GM18951 (cell line): ENCODE results near the gene SOX12.
"Not testable (repeated sequence)": the region's sequence is repeated elsewhere in the genome, so short reads cannot be mapped to it uniquely, and the experiment has no call there.

Experiments
- POLR2A ChIP-seq: IDR thresholded peaks from 4 replicates; pipeline ENCODE4 v1.6.1; 2011; ENCODE audit warnings: mild to moderate bottlenecking; ENCODE audit not compliant: insufficient read length, insufficient read depth; ENCODE audit errors: extremely low read depth
- in situ Hi-C: fragments of 300-500 bp; cut with MboI; formaldehyde crosslinking; loops from one replicate; pipeline ENCODE4 v1.12.0; 2022; ENCODE audit warnings: low sequenced_read_pairs, mixed read lengths, inconsistent platforms; ENCODE audit not compliant: unreplicated experiment

Gene SOX12

DNA sequence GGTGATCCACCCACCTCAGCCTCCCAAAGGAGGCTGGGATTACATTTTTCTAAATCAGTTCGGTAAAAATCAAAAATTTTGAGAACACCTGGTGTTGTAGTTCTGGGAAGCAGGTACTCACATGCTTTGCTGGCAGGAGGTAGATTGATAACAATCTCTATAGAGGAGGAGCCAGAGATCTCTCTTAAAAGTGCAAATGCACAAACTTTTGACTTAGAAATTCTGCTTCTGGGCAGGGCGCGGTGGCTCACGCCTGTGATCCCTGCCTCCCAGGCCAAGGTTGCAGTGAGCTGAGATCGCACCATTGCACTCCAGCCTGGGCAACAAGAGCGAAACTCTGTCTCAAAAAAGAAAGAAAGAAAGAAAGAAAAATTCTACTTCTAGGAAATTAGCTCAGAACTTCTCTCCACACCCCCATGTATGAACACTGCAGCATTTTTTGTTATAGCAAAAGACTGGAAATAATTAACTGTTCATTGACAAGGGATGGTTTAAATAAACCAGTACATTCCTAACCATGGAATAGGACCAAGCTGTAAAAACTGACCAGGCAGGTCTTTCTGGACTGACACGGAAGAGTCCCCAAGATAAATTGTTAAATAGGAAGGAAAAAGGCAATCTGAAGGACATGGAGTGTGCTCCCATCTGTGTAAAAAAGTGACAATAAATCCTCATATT lies 40.8 kb downstream of the SOX12 start:
- in situ Hi-C loops, result no loop called here
- TF ChIP-seq POLR2A, result no peak

DNA sequence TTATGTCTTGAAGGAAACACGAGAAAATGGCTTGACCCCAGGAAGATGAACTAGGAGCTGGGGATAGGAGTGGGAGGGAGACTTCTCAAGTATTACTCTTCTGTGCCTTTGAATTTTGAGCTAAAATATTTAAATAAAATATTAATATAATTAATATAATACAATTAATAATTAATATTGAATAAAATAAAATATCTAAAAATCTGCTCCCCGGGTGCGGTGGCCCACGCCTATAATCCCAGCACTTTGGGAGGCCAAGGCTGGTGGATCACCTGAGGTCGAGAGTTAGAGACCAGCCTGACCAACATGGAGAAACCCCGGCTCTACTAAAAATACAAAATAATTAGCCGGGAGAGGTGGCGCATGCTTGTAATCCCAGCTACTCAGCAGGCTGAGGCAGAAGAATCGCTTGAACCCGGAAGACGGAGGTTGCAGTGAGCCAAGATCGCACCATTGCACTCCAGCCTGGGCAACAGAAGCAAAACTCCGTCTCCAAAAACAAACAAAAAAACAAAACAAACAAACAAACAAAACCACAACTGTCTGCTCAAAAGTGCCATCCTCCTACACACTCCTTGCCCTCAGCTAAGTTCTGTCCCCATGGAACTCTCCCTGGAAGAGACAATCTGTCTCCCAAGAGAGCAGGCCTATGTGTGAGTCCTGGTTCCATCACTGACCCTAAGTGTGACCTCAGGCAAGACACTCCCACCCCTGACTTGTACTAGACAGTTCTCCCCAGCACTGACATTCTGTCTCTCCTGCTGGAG lies 41.5 kb downstream of the SOX12 start:
- in situ Hi-C loops, result no loop called here
- no peak for TF ChIP-seq POLR2A

DNA sequence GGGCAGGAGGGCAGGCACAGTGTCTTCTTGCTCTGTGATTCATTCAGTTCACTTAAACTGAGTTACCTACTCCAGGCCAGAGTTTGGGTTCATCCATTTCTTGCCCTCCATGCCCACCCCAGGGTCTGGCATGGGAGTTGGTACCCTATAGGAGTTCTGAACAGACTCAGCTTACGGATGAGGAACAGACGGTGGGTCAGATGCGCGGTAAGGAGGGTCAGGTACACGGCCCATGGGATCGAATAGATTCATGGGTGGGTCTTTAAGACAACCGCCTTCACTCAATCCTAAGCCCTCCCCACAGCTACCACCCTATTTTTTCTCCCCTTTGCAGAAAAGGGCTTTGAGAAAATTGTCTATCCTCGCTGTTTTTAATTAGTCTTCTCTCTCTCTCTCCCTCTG lies 42.1 kb downstream of the SOX12 start:
- no peak for TF ChIP-seq POLR2A
- in situ Hi-C loops, result no loop called here

DNA sequence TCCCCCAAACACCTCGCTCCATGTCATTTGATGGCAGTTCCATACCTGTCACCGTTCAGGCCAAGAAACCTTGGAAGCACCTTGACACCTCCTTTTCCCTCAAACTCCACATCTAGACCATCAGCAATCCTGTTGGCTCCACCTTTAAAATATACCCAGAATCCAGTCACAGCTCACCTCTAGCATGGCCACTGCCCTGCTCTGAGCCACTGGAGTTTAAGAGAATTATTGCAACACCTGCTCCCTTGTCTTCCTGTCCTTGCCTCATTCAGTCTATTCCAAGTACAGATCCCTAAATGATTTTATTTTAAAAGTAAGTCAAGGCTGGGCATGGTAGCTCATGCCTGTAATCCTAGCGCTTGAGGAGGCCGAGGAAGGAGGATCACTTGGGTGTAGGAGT lies 43.6 kb downstream of the SOX12 start:
- no peak for TF ChIP-seq POLR2A
- in situ Hi-C loops, result no loop called here

DNA sequence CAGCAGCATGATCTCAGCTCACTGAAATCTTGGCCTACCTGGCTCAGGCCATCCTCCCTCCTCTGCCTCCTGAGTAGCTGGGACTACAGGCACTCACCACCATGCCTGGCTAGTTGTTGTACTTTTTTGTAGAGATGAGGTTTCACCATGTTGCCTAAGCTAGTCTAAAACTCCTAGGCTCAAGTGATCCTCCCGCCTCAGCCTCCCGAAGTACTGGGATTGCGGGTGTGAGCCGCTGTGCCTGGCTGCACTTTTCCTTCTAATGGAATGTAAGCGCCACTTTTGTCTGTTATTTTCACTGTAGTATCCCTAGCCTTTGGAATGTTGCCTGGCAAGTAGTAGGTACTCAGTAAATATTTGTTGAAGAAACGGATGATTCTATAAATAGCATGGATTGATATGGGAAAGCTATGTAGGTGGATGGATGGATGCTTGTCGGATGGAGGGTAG lies 44.8 kb downstream of the SOX12 start:
- no peak for TF ChIP-seq POLR2A
- in situ Hi-C loops, result no loop called here

DNA sequence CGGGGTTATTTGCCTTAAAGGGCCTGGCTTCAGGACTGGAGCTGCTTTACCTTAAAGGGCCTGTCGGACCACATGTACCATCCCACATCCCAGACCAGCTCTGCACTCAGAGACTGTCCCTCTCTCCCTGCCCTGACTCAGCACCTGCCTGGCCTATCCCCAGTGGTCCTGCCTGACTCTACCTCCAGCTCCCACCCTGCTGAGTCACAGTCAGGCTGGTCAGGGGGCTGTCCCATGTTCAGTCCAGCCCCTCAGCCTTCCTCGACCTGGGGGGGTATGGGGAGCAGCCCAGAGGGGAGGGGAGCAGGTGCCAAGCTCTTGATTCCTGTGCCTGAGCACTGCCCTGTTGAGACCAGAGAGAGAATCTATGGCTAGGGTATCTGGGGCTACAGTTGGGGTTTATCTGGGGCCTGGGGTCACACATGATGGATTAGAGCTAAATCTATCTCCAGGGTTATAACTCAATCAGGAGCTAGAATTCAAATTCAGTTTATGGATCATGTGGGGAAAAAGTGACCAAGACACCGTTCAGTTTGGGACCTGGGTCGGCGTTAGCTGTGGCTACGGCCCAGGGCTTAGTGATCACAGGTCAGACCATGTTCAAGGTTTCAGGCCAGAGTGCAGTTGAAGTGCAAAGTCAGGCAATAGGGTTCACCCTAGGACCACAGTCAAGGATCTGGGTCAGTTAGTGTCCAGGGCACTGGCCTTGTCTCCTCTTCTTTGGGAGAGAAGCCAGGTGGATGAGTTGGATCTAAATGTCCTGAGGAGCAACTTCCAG lies 45.8 kb downstream of the SOX12 start:
- no peak for TF ChIP-seq POLR2A
- in situ Hi-C loops, result no loop called here

DNA sequence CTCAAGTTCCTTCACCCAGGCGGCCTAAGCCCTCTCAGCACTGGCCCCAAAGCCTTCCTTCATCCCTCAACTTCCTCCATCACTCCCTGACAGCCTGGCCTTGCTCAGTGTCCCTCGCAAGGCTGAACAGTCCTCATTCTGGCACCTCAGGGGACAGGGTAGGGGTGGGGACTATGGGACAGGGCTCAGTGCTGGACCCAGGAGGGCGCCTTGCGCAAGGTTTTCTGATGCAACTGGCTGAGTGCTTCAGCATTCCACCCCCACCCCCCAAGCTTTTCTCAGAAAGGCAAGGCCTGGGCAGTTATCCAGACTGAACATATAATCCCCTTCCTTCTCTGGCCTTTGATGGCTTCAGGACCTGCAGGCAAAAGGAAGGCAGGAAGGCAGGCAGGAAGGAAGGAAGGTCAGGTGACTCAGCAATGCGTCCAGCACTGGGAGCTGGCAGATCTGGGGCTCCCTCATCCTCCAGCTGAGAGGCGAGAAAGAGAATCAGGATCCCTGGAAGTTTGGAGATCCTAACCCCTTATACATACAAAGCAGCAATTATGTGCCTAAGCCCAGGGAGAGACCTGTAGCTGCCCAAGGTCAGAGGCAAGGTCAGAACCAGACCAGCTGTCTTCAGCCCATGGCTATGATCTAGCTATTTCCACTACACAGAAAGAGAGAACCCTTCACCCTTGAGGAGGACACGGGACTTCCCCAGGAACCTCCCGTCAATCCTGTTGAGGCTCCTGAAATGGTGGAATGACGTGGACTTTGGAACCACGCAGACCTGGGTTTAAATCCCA lies 46.6 kb downstream of the SOX12 start:
- TF ChIP-seq POLR2A, result no peak
- in situ Hi-C loops, result no loop called here

DNA sequence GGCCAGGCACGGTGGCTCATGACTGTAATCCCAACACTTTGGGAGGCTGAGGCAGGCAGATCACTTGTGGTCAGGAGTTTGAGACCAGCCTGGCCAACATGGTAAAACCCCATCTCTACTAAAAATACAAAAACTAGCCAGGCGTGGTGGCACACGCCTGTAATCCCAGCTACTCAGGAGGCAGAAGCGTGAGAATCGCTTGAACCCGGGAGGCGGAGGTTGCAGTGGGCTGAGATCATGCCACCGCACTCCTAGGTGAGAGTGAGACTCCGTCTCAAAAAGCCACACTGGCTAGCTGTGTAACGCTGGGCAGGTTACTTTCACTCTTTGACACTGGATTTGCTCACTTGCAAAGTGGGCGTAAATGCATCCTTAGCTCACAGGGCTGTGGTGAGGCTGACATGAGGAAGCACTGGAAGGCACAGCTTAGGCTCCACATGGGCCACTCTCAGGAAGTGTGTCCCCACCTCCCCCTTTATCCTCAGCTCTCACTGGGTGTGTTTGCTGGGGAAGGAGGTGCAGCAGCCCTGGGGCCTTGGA lies 47.3 kb downstream of the SOX12 start:
- in situ Hi-C loops, result not testable (repeated sequence)

DNA sequence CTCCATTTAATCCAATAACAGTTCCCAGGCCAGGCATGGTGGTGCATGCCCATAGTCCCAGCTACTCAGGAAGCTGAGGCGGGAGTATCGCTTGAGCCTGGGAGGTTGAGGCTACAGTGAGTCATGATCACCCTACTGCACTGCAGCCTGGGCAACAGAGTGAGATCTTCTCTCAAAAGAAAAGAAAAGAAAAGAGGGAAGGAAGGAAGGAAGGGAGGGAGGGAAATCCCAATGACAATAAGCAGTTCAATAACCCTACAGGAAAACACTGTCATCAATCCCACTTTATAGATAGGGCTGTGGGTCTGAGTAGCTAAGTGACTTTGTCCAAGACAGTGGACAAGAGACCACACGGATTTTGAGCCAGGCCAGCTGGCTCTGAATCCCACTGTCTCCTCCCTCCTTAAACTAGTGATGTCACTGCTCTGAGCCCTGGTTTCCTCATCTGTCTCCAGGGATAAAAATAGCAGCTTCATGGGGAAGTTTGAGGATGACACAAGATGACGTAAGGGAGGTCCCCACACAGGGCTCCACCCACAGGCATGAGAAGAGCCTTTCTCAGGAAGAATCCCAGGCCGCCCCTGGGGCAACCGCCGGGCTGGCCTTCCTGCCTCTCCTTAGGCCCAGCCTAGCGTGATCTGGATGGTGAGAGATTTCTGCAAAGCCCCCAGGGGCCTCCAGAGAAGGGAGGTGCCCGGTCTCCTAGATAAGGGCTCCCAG lies 48.0 kb downstream of the SOX12 start:
- in situ Hi-C loops, result no loop called here
- no peak for TF ChIP-seq POLR2A

DNA sequence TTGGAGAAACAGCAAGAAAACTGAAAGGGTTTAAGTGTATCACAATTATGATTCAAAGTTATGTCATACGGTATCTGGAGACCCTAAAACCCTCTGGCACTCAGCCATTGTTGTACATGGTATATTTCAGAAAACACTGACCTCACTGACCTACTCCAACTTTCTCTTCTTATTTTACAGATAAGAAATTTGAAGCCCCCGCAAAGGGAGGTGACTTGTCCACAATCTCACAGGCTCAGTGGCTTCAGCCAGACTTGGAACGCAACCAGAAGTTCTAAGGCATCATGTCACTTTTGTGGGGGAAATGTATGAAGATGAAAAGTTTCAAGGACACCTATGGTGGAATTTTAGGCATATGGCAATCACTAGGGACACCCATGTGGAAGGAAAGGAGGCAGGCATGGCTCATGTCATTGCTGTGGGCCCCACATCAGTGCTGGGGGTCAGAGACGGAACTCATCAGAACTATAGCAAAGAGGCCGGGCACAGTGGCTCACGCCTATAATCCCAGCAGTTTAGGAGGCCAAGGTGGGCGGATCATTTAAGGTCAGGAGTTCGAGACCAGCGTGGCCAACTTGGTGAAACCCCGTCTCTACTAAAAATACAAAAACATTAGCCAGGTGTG lies 50.0 kb downstream of the SOX12 start:
- in situ Hi-C loops, result no loop called here
- TF ChIP-seq POLR2A, result no peak

DNA sequence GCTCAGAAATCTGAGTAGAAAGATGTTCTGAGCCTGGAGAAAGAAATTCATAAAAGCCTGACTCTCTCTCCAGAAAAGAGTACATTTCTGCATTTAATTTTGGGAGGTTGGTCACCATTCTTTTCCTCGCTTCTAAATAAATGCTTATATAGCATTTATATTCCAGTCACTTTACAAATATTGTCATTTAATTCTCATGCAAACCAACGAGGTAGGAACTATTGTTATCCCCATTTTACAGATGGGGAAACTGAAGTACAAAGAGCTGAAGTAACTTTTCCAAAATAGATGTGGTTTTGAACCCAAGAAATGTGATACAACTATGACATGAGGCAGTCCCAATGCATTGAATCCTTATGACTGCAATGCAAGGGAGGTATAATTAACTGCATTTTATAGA lies 50.7 kb downstream of the SOX12 start:
- no peak for TF ChIP-seq POLR2A
- in situ Hi-C loops, result no loop called here

DNA sequence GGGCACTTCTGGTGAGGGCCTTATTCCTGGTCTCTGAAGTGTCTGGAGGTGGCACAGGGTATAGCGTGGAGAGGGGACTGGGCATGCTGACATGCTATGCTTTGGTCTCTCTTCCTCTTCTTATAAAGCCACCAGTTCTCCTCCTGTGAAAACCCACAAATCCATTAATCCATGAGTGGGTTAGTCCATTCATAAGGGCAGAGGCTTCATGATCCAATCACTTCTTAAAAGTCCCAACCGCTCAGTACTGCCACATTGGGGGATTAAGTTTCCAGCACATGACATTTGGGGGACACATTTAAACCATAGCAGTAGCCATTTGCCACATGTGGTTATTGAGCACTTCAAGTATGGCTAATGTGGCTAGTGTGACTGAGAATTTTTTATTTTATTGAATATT lies 51.4 kb downstream of the SOX12 start:
- no peak for TF ChIP-seq POLR2A
- in situ Hi-C loops, result no loop called here

DNA sequence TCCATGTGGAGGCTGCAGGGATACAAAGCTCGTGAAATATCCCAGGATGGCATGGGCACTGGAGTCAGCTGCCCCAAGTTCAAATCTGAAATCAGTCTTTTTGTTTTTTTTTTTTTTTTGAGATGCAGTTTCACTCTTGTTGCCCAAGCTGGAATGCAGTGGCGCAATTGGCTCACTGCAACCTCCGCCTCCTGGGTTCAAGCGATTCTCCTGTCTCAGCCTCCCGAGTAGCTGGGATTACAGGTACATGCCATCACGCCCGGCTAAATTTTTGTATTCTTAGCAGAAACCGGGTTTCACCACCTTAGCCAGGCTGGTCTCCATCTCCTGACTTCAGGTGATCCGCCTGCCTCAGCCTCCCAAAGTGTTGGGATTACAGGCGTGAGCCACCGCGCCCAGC lies 52.2 kb downstream of the SOX12 start:
- in situ Hi-C loops, result not testable (repeated sequence)
